H1 (cell line): ENCODE results near the gene HS6ST3.

Experiments
- CHD2 ChIP-seq: IDR thresholded peaks from 2 replicates; pipeline ENCODE4 v1.6.1; 2012; ENCODE audit warnings: low read length, improper control_type of control experiment
- POLR2A ChIP-seq, 2 experiments: IDR thresholded peaks; 1 replicate in 1 of 2; 2 replicates in 1 of 2; pipeline ENCODE4 v1.6.1; 2011; ENCODE audit warnings: low read depth in 2 of 2, low read length in 2 of 2, mild to moderate bottlenecking in 2 of 2; ENCODE audit errors: control extremely low read depth in 1 of 2
- TF ChIP-seq, protein P1 (sequence below), 3 experiments: IDR thresholded peaks; 1 replicate in 2 of 3; 2 replicates in 1 of 3; pipeline versions ENCODE4 v1.5.1 to v1.6.1; 2011; ENCODE audit warnings: low read length in 3 of 3, mild to moderate bottlenecking in 3 of 3, inconsistent platforms in 2 of 3, low read depth in 1 of 3, moderate library complexity in 1 of 3; ENCODE audit not compliant: insufficient read depth in 1 of 3; ENCODE audit errors: control extremely low read depth in 1 of 3

DNA sequence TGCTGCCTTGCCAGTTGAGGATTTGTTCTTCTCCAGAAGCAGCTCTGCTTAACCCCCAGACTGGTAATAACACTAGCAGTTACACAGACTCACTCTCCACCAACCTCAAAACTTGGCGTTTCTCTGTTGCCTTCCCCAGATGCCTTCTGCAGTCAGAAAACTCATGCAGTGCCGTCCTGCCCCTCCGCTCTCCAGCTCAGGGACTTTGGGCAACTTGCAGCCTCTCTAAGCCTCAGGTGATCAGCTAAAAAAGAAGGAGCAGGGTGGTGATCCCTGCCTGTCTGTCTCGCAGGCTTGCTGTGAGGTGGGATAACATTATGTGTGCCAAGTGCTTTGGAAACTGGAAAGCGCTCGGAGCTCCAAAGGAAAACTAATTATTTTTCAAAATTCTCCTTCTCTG, 391.6 kb downstream of the HS6ST3 start:
- TF ChIP-seq CHD2: no peak
- no peak for TF ChIP-seq POLR2A (IDR thresholded peaks at IDR 0.05; ENCODE audit: control extremely low read depth in 1 of 2, low read depth in 2 of 2, low read length in 2 of 2)
- TF ChIP-seq, protein P1, sequence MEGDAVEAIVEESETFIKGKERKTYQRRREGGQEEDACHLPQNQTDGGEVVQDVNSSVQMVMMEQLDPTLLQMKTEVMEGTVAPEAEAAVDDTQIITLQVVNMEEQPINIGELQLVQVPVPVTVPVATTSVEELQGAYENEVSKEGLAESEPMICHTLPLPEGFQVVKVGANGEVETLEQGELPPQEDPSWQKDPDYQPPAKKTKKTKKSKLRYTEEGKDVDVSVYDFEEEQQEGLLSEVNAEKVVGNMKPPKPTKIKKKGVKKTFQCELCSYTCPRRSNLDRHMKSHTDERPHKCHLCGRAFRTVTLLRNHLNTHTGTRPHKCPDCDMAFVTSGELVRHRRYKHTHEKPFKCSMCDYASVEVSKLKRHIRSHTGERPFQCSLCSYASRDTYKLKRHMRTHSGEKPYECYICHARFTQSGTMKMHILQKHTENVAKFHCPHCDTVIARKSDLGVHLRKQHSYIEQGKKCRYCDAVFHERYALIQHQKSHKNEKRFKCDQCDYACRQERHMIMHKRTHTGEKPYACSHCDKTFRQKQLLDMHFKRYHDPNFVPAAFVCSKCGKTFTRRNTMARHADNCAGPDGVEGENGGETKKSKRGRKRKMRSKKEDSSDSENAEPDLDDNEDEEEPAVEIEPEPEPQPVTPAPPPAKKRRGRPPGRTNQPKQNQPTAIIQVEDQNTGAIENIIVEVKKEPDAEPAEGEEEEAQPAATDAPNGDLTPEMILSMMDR (IDR thresholded peaks at IDR 0.05; ENCODE audit: control extremely low read depth in 1 of 3, insufficient read depth in 1 of 3, low read depth in 1 of 3, low read length in 3 of 3): no peak
